Fibroblast of lung (primary cell): ENCODE measurements around the gene UBTD1. TPM values are rescaled to one million over a fixed set of nuclear protein-coding genes. Genes with fewer than 3 reads are reported as not detected.

Source experiments
- DNase-seq, 2 donors: peaks; one replicate each; pipeline versions ENCODE4 v3.0.0 to v3.0.0-alpha.2; 2010; ENCODE audit warnings: low read depth in 2 of 2
- H2AFZ ChIP-seq: 2 replicates; pipeline ENCODE4 v1.5.1; 2012; ENCODE audit warnings: low read length, control low read depth, inconsistent platforms
- H3K27ac ChIP-seq: 2 replicates; pipeline ENCODE4 v1.5.1; 2011; ENCODE audit warnings: low read length, control low read depth; ENCODE audit not compliant: insufficient read depth
- H3K27me3 ChIP-seq: 2 replicates; pipeline ENCODE4 v1.5.1; 2011; ENCODE audit warnings: mild to moderate bottlenecking, low read length; ENCODE audit not compliant: control insufficient read depth, insufficient read depth
- H3K36me3 ChIP-seq: 2 replicates; pipeline ENCODE4 v1.5.1; 2011; ENCODE audit warnings: low read length; ENCODE audit not compliant: control insufficient read depth, insufficient read depth
- H3K4me1 ChIP-seq: 2 replicates; pipeline ENCODE4 v1.5.1; 2011; ENCODE audit warnings: low read length; ENCODE audit not compliant: control insufficient read depth, insufficient read depth; ENCODE audit errors: extremely low read depth
- H3K4me2 ChIP-seq: 2 replicates; pipeline ENCODE4 v1.5.1; 2011; ENCODE audit warnings: low read length, control low read depth; ENCODE audit not compliant: insufficient read depth; ENCODE audit errors: extremely low read depth
- H3K4me3 ChIP-seq, 4 experiments: fragments of 200-600 bp in 1 of 4; sonication (generic) in 1 of 4; replicated peaks in 1 of 4; 2 replicates each; pipeline ENCODE4 v1.5.1; 2011 to 2016; ENCODE audit warnings: low read length in 4 of 4, low read depth in 3 of 4, mild to moderate bottlenecking in 3 of 4, control low read depth in 2 of 4, inconsistent platforms in 1 of 4, mixed read lengths in 1 of 4; ENCODE audit not compliant: insufficient read depth in 1 of 4; ENCODE audit errors: control extremely low read depth in 1 of 4
- H3K79me2 ChIP-seq: 2 replicates; pipeline ENCODE4 v1.5.1; 2012; ENCODE audit warnings: mild to moderate bottlenecking, low read length, inconsistent platforms; ENCODE audit not compliant: control insufficient read depth, insufficient read depth
- H3K9ac ChIP-seq: 2 replicates; pipeline ENCODE4 v1.5.1; 2011; ENCODE audit warnings: mild to moderate bottlenecking, low read length, control low read depth; ENCODE audit not compliant: insufficient read depth
- H3K9me3 ChIP-seq: 2 replicates; pipeline ENCODE4 v1.5.1; 2012; ENCODE audit warnings: low read depth, low read length; ENCODE audit not compliant: control insufficient read depth, insufficient read depth
- H4K20me1 ChIP-seq: 2 replicates; pipeline ENCODE4 v1.5.1; 2011; ENCODE audit warnings: low read length; ENCODE audit not compliant: control insufficient read depth, insufficient read depth; ENCODE audit errors: extremely low read depth
- CTCF ChIP-seq, 2 donors: IDR thresholded peaks in 1 of 2; conservative IDR thresholded peaks in 1 of 2; 1 replicate in 1 of 2; 2 replicates in 1 of 2; pipeline ENCODE4 v1.5.1; 2011 to 2012; ENCODE audit warnings: low read length in 2 of 2, control low read depth in 1 of 2, inconsistent platforms in 1 of 2, low read depth in 1 of 2, mild to moderate bottlenecking in 1 of 2
- EZH2 ChIP-seq: IDR thresholded peaks from 2 replicates; pipeline ENCODE4 v1.5.1; 2012; ENCODE audit warnings: low read length, control low read depth, mild to moderate bottlenecking; ENCODE audit errors: missing control alignments
- polyA plus RNA-seq, 2 donors: library from polyadenylated mRNA; depleted of rRNA in 1 of 2; stranded (reverse) in 1 of 2; unstranded in 1 of 2; fragments of >200 nt; gene quantifications; 2 replicates each; pipeline ENCODE4 v1.2.1, GENCODE V29; 2011 to 2012; ENCODE audit warnings: missing spikeins in 1 of 2
- total RNA-seq: library from RNA; depleted of rRNA; stranded (reverse); fragments of >200 nt; gene quantifications from 2 replicates; pipeline ENCODE4 v1.2.1, GENCODE V29; 2014

UBTD1 gene
- total and polyA plus RNA-seq, 2 donors (not counting 1 experiment from before 2014, with no cell fraction given) = 10.7 to 22.0 TPM

GRCh38 chr10:97534746-97535367 lies 36.1 kb downstream of the UBTD1 start:
- Histone ChIP-seq H4K20me1 (no peaks in the 10 kb centered on the region), H3K27me3 (no peaks in the 10 kb centered on the region), H3K4me1 (peaks cover 25% of the 10 kb centered on the region), H3K79me2 (no peaks in the 10 kb centered on the region), H2AFZ (no peak overlapping the region), H3K9ac (no peak overlapping the region), H3K4me3 (no peak overlapping the region), H3K9me3 (no peaks in the 10 kb centered on the region), H3K27ac (no peak overlapping the region), H3K36me3 (no peaks in the 10 kb centered on the region), H3K4me2 (no peak overlapping the region)
- DNase-seq = peak in 1 of 2 donors; percentile 33
- TF ChIP-seq EZH2 (no peak), CTCF (conservative IDR thresholded peaks at IDR 0.05 in 1 of 2, IDR thresholded peaks at IDR 0.05 in 1 of 2; ENCODE audit: low read depth in 1 of 2, low read length in 2 of 2) (peak; percentile 44 to 45)

- H2AFZ ChIP-seq = no peak overlapping the region
- H4K20me1 ChIP-seq = no peaks in the 10 kb centered on the region
- H3K27ac ChIP-seq = no peak overlapping the region
- peaks cover 7% of the 10 kb centered on the region for H3K79me2 ChIP-seq
- TF ChIP-seq CTCF (conservative IDR thresholded peaks at IDR 0.05 in 1 of 2, IDR thresholded peaks at IDR 0.05 in 1 of 2; ENCODE audit: low read depth in 1 of 2, low read length in 2 of 2) (no peak), EZH2 (no peak)
- peaks cover 38% of the 10 kb centered on the region for H3K4me1 ChIP-seq
- H3K4me2 ChIP-seq = no peak overlapping the region
- H3K9ac ChIP-seq = no peak overlapping the region
- no peaks in the 10 kb centered on the region for H3K27me3 ChIP-seq
- DNase-seq = no peak
- H3K4me3 ChIP-seq = no peak overlapping the region
- no peaks in the 10 kb centered on the region for H3K36me3 ChIP-seq
- no peaks in the 10 kb centered on the region for H3K9me3 ChIP-seq
Measured at GRCh38 chr10:97537186-97537869, 38.6 kb downstream of the UBTD1 start.

- H3K4me3 ChIP-seq = no peak overlapping the region
- H3K4me1 ChIP-seq = peaks cover 41% of the 10 kb centered on the region
- no peak overlapping the region for H3K4me2 ChIP-seq
- H3K36me3 ChIP-seq = no peaks in the 10 kb centered on the region
- peaks cover 7% of the 10 kb centered on the region for H3K79me2 ChIP-seq
- no peak overlapping the region for H3K27ac ChIP-seq
- no peaks in the 10 kb centered on the region for H3K27me3 ChIP-seq
- no peak overlapping the region for H2AFZ ChIP-seq
- no peak overlapping the region for H3K9ac ChIP-seq
- H3K9me3 ChIP-seq = no peaks in the 10 kb centered on the region
- DNase-seq = peak in 1 of 2 donors; percentile 81
- no peak for TF ChIP-seq EZH2
- no peak for TF ChIP-seq CTCF (conservative IDR thresholded peaks at IDR 0.05 in 1 of 2, IDR thresholded peaks at IDR 0.05 in 1 of 2; ENCODE audit: low read depth in 1 of 2, low read length in 2 of 2)
- H4K20me1 ChIP-seq = no peaks in the 10 kb centered on the region
Measured at GRCh38 chr10:97538411-97538810, 39.7 kb downstream of the UBTD1 start.
